NCI-H2029 treated with DMSO at 0.1 percent for 48 hours (cell line): Measurements from ENCODE around the gene C6orf47.

ENCODE experiments used
- DNase-seq: peaks from one replicate; lab custom pipeline; 2025; lab: John Stamatoyannopoulos, UW

C6orf47 gene

GRCh38 chr6:31614684-31615578 is 45.6 kb downstream of the C6orf47 start, which contains the start of gene AIF1:
Gene AIF1 (plus strand): TSS chr6:31615234. CDS start chr6:31615330, 96 bp downstream.
- no peak for DNase-seq

GRCh38 chr6:31614075-31614619 is 46.4 kb downstream of the C6orf47 start:
- no peak for DNase-seq

GRCh38 chr6:31610968-31611367 is 49.6 kb downstream of the C6orf47 start:
- no peak for DNase-seq

GRCh38 chr6:31609519-31610406 is 50.8 kb downstream of the C6orf47 start:
- DNase-seq: no peak
